Daoy (cell line): ENCODE data around the gene TANGO2. TPM values are rescaled to one million over a fixed set of nuclear protein-coding genes. Genes with fewer than 3 reads are reported as not detected.
A peak's percentile ranks its signal among the peaks of the same experiment; 100 is the strongest.

Experiments used
- DNase-seq: peaks from one replicate; pipeline ENCODE4 v3.0.0-alpha.2; 2015; ENCODE audit warnings: low read depth
- total RNA-seq: library from RNA; depleted of rRNA; stranded (reverse); fragments of >200 nt; shearing (Covaris generic); gene quantifications from 2 replicates; pipeline ENCODE4 v1.2.3, GENCODE V29; 2014

TANGO2 gene
- total RNA-seq, 1 experiment from 2014 or later, result 21.1 TPM

GRCh38 chr22:19982991-19983578, 37.8 kb upstream of the TANGO2 start:
- DNase-seq, result no peak

DNA sequence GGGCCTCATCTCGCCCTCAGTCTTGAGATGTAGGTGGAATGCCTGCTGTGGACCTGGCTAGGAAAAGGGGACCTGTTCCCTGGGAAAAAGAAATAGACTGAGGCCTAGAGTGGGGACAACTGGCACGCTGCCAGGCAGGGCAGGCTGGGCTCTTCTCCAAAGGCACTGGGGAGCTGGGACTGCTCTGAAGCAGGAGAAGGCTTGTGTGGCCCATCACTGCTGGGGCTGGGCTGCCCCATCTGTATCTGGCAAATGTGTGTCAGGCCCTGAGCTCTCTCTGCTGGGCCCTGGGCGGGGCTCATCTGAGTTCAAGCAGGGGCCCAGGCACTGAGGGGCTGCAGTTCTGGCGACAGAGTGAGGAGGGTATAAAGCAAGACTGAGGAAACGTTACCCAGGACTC, 37.2 kb upstream of the TANGO2 start:
- DNase-seq, result no peak

DNA sequence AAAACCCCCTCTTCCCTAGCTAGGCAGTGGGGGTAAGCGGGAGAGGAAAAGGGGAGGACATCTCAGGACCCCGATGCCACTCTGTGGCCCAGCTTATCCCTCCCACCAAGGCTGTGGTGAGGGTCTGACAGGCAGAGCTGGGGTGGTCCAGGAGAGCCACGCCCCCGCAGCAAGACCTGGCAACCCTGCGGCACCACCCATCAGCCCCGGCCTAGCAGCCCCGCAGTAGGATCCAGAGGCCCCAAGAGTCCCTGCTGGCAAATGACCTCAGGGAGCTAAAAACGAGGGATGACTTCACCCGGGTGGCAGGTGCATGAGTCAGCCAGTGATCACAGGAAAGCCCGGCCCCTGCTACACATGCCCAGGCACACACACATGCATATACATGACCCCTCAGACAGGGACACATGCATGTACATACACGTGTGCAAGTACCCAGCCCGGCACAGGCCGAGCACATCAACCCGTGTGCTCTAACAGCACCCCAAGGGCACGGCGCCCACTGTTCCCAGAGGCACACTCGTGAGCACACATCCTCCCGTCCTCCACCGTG, 36.6 kb upstream of the TANGO2 start:
- peak; percentile 84 for DNase-seq

- no peak for DNase-seq
Measured at GRCh38 chr22:19984851-19985811, 35.8 kb upstream of the TANGO2 start.

- no peak for DNase-seq
Measured at GRCh38 chr22:19986011-19986409, 34.9 kb upstream of the TANGO2 start.

DNA sequence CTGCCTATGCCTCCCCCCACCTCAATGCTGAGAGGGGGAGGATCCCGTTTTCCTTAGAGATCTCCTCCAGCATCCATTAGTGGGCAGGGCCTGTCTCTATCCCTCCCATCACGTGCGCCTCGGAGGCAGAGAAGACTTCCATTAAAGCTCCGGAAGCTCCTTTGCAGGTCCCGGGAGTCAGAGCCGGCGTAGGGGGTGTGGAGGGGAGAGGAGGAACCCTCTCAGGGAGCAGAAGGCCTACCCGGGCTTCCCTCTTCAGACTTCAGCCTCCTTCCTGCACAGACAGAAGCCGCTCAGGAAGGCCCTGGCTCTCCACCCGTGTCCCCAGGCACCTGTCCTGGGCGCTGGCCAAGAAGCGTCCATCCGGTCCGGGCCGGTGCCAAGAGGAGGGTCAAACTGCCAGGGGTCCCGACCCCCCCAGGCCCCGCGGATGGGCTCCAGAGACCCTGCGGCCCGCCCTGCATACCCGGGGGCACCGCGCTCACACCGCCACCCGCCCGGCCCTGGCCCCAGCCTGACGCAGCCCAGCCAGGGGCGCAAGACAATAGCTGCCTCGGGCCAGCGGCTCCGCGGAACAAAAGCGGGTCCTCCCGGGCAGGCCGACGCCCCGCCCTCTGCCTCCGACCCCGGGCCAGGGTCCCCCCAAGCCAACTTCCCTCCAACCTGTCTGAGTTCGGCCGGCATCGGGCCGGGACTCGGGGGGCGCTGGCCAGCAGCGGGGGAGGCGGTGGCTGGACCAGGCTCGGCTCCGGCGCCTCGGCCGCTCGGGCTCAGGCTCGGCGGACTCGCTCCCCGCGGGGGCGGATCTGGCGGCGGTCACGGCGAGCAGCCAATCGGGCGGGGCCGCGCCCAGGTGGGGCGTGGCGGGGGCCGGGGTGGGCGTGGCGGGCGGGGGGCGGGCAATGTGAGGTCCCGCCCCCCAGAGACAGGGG, 34.2 kb upstream of the TANGO2 start:
- DNase-seq, result peak; percentile 85

GRCh38 chr22:19987394-19988306, 33.3 kb upstream of the TANGO2 start:
- no peak for DNase-seq

- no peak for DNase-seq
Measured at GRCh38 chr22:19988331-19988808, 32.5 kb upstream of the TANGO2 start.

DNA sequence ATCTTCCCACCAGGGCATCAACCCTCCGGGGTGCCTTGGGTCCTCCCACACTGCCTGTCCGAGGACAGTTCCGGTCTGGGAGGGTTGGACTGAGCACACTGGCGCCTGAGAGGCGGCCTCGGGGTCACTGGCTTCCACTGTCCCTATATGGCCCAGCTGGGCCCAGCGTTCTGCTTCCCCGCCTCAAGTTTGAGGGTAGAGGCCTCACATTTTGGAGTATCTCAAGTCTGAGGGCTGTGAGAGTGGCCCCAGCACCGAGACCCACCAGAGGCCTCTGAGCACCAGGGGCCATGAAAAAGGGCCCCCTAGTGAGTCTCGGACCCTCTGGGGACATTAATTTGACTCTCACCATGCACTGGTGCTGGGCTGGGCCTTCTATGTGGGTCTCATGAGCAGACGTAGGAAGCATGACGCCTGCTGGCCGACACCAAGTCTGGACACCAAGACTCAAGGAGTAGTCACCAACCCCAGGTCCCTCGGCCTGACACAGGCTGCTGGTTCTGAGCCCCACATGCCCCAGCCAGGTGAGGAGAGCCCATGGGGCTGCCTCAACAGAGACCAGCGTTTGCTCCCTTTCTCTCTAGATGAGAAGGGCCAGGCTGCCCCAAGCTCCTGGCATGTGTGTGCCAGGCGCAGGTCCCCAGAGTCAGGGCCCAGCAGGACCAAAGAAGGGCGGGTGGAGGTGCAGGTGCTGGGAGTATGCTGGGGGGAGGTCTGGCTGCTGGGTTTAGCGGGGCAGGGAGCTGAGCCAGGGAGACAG, 31.8 kb upstream of the TANGO2 start:
- no peak for DNase-seq

- DNase-seq, result no peak
Measured at GRCh38 chr22:19989725-19990067, 31.2 kb upstream of the TANGO2 start.

DNA sequence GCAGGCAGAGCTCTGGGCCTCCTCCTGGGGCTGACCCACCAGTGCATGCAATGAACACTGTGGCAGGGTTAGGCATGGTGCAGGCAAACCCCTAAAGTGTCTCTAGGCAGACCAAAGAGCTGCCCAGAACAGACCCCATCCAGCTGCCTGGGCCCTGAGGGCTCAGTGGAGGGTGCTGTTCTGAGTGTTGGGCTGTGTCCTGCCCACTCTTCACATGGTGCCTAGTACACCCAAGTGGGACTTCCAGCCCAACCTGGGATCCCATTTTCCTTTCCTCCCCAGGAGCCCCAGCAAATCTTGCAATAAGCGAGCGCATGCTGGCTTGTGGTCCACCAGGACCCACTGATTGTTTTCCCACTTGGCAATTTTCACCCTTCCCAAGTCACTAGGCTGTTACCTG, 30.7 kb upstream of the TANGO2 start:
- no peak for DNase-seq

GRCh38 chr22:19990609-19991394, 30.1 kb upstream of the TANGO2 start:
- no peak for DNase-seq

- no peak for DNase-seq
Measured at GRCh38 chr22:19991395-19991644, 29.6 kb upstream of the TANGO2 start.

GRCh38 chr22:19991645-19992451, 29.1 kb upstream of the TANGO2 start:
- no peak for DNase-seq

DNA sequence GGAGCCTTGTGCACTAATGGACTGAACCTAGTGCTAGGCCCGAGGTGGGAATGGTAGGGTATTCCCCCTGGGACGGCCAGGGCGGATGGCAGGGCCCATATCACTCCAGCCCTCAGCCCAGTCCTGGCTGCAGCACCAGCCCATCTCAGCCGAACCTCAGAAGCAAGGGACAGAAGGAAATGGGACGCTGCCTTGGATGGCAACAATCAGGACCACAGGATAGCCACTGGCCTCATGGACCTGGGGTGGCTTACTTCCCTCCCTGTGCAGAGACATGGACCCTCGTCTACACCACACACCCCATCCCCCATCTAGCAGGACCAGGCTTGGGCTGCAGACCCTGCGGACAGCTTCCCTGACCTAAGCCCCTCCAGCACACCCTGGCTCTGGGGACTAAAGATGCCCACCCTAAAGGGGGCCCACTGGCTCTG, 28.4 kb upstream of the TANGO2 start:
- no peak for DNase-seq

DNA sequence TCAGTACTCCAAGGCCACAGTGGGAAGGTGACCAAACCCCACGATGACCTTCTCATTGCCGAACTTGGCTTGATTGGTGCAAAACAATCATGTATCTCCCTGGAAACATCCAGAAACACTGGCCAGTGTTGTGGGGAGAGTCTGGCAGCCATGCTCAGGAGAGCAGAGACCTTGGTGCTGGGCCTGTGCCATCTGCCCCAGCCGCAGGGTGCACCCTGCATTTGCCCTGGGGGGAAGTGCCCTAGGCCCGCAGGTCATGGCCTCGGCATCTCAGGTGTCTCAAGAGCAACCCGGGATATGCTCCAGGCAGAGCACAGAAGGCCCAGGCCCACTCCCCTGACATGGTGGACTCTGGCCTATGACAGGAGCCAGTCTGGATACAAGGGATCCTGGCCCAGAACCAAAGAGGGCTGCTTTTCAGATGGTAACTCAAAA, 28.0 kb upstream of the TANGO2 start:
- DNase-seq, result no peak

GRCh38 chr22:19993926-19994325, 27.0 kb upstream of the TANGO2 start:
- no peak for DNase-seq

DNA sequence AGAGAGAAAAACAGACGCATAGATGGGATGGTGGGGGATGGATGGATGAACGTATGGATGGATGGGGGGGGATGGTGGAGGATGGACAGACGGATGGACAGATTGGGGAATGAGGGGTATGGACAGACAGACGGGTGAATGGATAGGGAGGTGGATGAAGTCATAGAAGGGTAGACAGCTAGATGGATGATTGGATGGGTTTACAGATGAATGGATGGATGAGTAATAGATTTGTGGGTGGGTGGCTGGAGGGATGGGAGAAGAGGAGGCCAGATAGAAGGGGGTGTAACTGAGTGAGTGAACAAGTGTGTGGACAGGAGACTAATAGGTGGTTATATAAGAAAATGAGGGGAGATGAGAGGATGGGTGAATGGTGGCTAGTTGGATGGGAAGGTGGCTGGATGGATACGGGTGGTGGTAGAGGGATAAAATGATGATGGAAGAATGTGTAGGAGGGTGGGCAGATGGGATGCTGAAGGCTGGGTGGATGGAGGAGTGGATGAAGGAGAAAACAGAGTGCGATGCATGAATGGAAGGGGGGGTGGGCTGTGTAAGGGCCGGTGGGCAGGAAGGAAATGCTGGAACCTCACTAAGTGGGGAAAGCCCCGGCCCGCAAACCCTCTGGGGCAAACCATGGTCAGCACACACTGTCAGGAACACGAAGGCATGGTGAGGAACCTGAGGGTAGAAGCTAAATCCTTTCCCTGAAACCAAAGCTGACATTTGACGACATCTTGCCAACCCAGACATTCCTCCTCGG, 25.9 kb upstream of the TANGO2 start:
- no peak for DNase-seq
